B cell (primary cell): ENCODE measurements around the gene TLE3. TPM values are rescaled to one million over a fixed set of nuclear protein-coding genes. Genes with fewer than 3 reads are reported as not detected.

ENCODE experiments used
- ATAC-seq: fragments of 200-7000 bp; cut with Tn5 transposase; one replicate; pipeline ENCODE4 v1.10.0; 2021; ENCODE audit warnings: low read depth, mild to moderate bottlenecking, moderate number of reproducible peaks, moderate library complexity
- CTCF ChIA-PET: fragments of 350-600 bp; sonication (Branson Sonifier 250); formaldehyde crosslinking; loops from one replicate; lab custom pipeline; 2021; ENCODE audit warnings: antibody characterized with exemption, inconsistent platforms; lab: Charles Lee
- POLR2A ChIA-PET: fragments of 350-600 bp; sonication (Branson Sonifier 250); formaldehyde crosslinking; loops from one replicate; lab custom pipeline; 2021; ENCODE audit warnings: antibody characterized with exemption; lab: Charles Lee
- DNase-seq: peaks from one replicate; pipeline ENCODE4 v3.0.0; 2013
- H2AFZ ChIP-seq: 2 replicates; pipeline ENCODE4 v1.6.1; 2012; ENCODE audit warnings: mild to moderate bottlenecking, low read depth, low read length; ENCODE audit not compliant: insufficient read depth, poor library complexity, severe bottlenecking
- H3K27ac ChIP-seq, 2 donors: 1 replicate in 1 of 2; 2 replicates in 1 of 2; pipeline ENCODE4 v1.5.1; 2012 to 2013; ENCODE audit warnings: low read length in 2 of 2, mild to moderate bottlenecking in 2 of 2, moderate library complexity in 1 of 2
- H3K27me3 ChIP-seq, 4 experiments: fragments of 200-600 bp in 1 of 4; sonication (generic) in 1 of 4; replicated peaks in 1 of 4; 1 replicate in 2 of 4; 2 replicates in 2 of 4; pipeline versions ENCODE4 v1.6.1 to v1.7.0; 2013 to 2016; ENCODE audit warnings: low read length in 3 of 4, mild to moderate bottlenecking in 2 of 4, mixed read lengths in 1 of 4, moderate library complexity in 1 of 4; ENCODE audit not compliant: insufficient read depth in 4 of 4, control insufficient read depth in 3 of 4; ENCODE audit errors: control extremely low read depth in 1 of 4
- H3K36me3 ChIP-seq, 2 experiments: replicated peaks in 1 of 2; 1 replicate in 1 of 2; 2 replicates in 1 of 2; pipeline versions ENCODE4 v1.6.1 to v1.7.1; 2013; ENCODE audit warnings: low read length in 1 of 2; ENCODE audit not compliant: insufficient read depth in 2 of 2, control insufficient read depth in 1 of 2; ENCODE audit errors: control extremely low read depth in 1 of 2, extremely low read depth in 1 of 2
- H3K4me1 ChIP-seq, 2 donors: fragments of 200-600 bp in 1 of 2; sonication (generic) in 1 of 2; 1 replicate in 1 of 2; 2 replicates in 1 of 2; pipeline versions ENCODE4 v1.5.1 to v1.6.1; 2013 to 2017; ENCODE audit warnings: low read length in 2 of 2; ENCODE audit not compliant: control insufficient read depth in 2 of 2, insufficient read depth in 2 of 2
- H3K4me2 ChIP-seq: replicated peaks from 2 replicates; pipeline ENCODE3; 2012; ENCODE audit warnings: mild to moderate bottlenecking, low read depth, low read length; ENCODE audit not compliant: poor library complexity, severe bottlenecking
- H3K4me3 ChIP-seq, 5 experiments: fragments of 200-600 bp in 1 of 5; sonication (generic) in 1 of 5; 1 replicate in 3 of 5; 2 replicates in 2 of 5; pipeline versions ENCODE4 v1.5.1 to v1.7.0; 2011 to 2016; ENCODE audit warnings: low read length in 4 of 5, mild to moderate bottlenecking in 4 of 5, low read depth in 2 of 5, control low read depth in 1 of 5, moderate library complexity in 1 of 5; ENCODE audit not compliant: insufficient read depth in 1 of 5; ENCODE audit errors: control extremely low read depth in 1 of 5, extremely low read depth in 1 of 5
- H3K79me2 ChIP-seq: fragments of 200-600 bp; sonication (generic); one replicate; pipeline ENCODE4 v1.6.0; 2016; ENCODE audit warnings: low read length; ENCODE audit not compliant: control insufficient read depth, insufficient read depth
- H3K9ac ChIP-seq: fragments of 200-600 bp; sonication (generic); 2 replicates; pipeline ENCODE4 v1.6.1; 2017; ENCODE audit warnings: mild to moderate bottlenecking, low read length, moderate library complexity
- H3K9me3 ChIP-seq, 3 donors: one replicate each; pipeline versions ENCODE4 v1.6.1 to v1.7.1; 2013; ENCODE audit warnings: low read length in 2 of 3; ENCODE audit not compliant: control insufficient read depth in 2 of 3, insufficient read depth in 1 of 3; ENCODE audit errors: control extremely low read depth in 1 of 3
- H4K20me1 ChIP-seq: 2 replicates; pipeline ENCODE4 v1.6.0; 2012; ENCODE audit warnings: mild to moderate bottlenecking, low read length; ENCODE audit not compliant: insufficient read depth, control insufficient read depth, poor library complexity, severe bottlenecking
- H3K27ac Mint-ChIP-seq: one replicate; pipeline ENCODE4 v1.8.0; 2021; ENCODE audit warnings: mixed read lengths
- H3K27me3 Mint-ChIP-seq: one replicate; pipeline ENCODE4 v1.8.0; 2021; ENCODE audit warnings: mixed read lengths
- H3K4me1 Mint-ChIP-seq: one replicate; pipeline ENCODE4 v1.8.0; 2021; ENCODE audit warnings: mixed read lengths
- H3K4me3 Mint-ChIP-seq: one replicate; pipeline ENCODE4 v1.8.0; 2021; ENCODE audit warnings: mixed read lengths
- H3K9me3 Mint-ChIP-seq: one replicate; pipeline ENCODE4 v1.8.0; 2022; ENCODE audit warnings: mixed read lengths; ENCODE audit not compliant: insufficient read depth
- CTCF ChIP-seq: fragments of 200-600 bp; IDR thresholded peaks from one replicate; pipeline ENCODE4 v1.8.0; 2022; ENCODE audit warnings: antibody characterized with exemption, mild to moderate bottlenecking
- EZH2 ChIP-seq: IDR thresholded peaks from 2 replicates; pipeline ENCODE4 v1.6.1; 2012; ENCODE audit warnings: borderline replicate concordance, low read depth, mild to moderate bottlenecking, moderate library complexity, low read length; ENCODE audit not compliant: insufficient read depth, poor library complexity, severe bottlenecking
- WGBS: methylation state at CpG from one replicate; pipeline ENCODE4 v1.1.5; 2013; ENCODE audit warnings: missing lambda C conversion rate; ENCODE audit not compliant: insufficient coverage; 5-methylcytosine and 5-hydroxymethylcytosine counted together
- intact Hi-C: fragments of 100-400 bp; cut with micrococcal nuclease; formaldehyde crosslinking; loops from one replicate; pipeline ENCODE4 v1.10.0; 2022
- polyA plus RNA-seq: library from polyadenylated mRNA; depleted of rRNA; stranded (reverse); fragments of >200 nt; gene quantifications from 2 replicates; pipeline ENCODE4 v1.2.3, GENCODE V29; 2012
- total RNA-seq, 2 donors: library from RNA; stranded (reverse); fragments of 120-200 nt in 1 of 2; gene quantifications; 1 replicate in 1 of 2; 2 replicates in 1 of 2; pipeline versions ENCODE4 v1.2.3 to v1.2.4, GENCODE V29; 2013 to 2022

The TLE3 gene
- total and polyA plus RNA-seq, 2 donors (not counting 1 experiment from before 2014, with no cell fraction given): 187 to 278 TPM

GRCh38 chr15:70049701-70050301 is 47.9 kb downstream of the TLE3 start:
- CTCF ChIA-PET: no interaction called here
- H4K20me1 ChIP-seq: peaks cover 20% of the 10 kb centered on the region
- no peaks in the 10 kb centered on the region for H3K9me3 ChIP-seq
- H3K4me3 ChIP-seq: no peak overlapping the region
- H3K4me1 Mint-ChIP-seq: peaks cover 7% of the 10 kb centered on the region
- H3K4me2 ChIP-seq: no peak overlapping the region
- peaks cover 0 to 3% of the 10 kb centered on the region in 2 donors for H3K4me1 ChIP-seq
- H3K9me3 Mint-ChIP-seq: no peaks in the 10 kb centered on the region
- H2AFZ ChIP-seq: no peak overlapping the region
- no peak overlapping the region for H3K27ac Mint-ChIP-seq
- TF ChIP-seq EZH2: no peak
- TF ChIP-seq CTCF: no peak
- 96% methylated on average over 19 of the region's 22 CpGs for WGBS
- POLR2A ChIA-PET: no interaction called here
- H3K36me3 ChIP-seq: peaks cover 0 to 68% of the 10 kb centered on the region in 2 experiments
- H3K9ac ChIP-seq: no peak overlapping the region
- H3K4me3 Mint-ChIP-seq: no peak overlapping the region
- no peak overlapping the region for H3K27ac ChIP-seq
- DNase-seq: no peak
- no peaks in the 10 kb centered on the region for H3K27me3 ChIP-seq
- no peaks in the 10 kb centered on the region for H3K79me2 ChIP-seq
- no peaks in the 10 kb centered on the region for H3K27me3 Mint-ChIP-seq
- ATAC-seq: no peak
- intact Hi-C loops: loop anchor here (5.0 kb wide), 1 partner anchor 32 kb away; no protein-coding TSS in a partner anchor
